MCF 10A (cell line): Measurements from ENCODE around the gene PYY. TPM values are rescaled to one million over a fixed set of nuclear protein-coding genes. Genes with fewer than 3 reads are reported as not detected.

ENCODE experiments used
- BruUV-seq: library from RNA; stranded (reverse); fragments of 400-500 nt; replicated peaks from 2 replicates; lab custom pipeline; 2021; lab: Mats Ljungman, UMichigan
- CTCF ChIA-PET: fragments of 300-600 bp; sonication (Branson Sonifier 250); formaldehyde crosslinking; extraction: SDS; loops from one replicate; lab custom pipeline; 2021; ENCODE audit warnings: antibody characterized with exemption, inconsistent platforms; lab: Yijun Ruan, JAX
- POLR2A ChIA-PET: fragments of 300-600, 350-650 bp; sonication (Branson Sonifier 250); formaldehyde crosslinking; extraction: SDS; loops from one replicate; lab custom pipeline; 2020; ENCODE audit warnings: antibody characterized with exemption, inconsistent platforms; lab: Yijun Ruan, JAX
- DNase-seq: peaks from one replicate; pipeline ENCODE4 v3.0.0-alpha.2; 2018; ENCODE audit not compliant: unreplicated experiment
- H3K27ac Mint-ChIP-seq: one replicate; pipeline ENCODE4 v1.8.0; 2022; ENCODE audit warnings: mild to moderate bottlenecking, low read depth, mixed read lengths; ENCODE audit not compliant: unreplicated experiment
- H3K27me3 Mint-ChIP-seq: one replicate; pipeline ENCODE4 v1.8.0; 2022; ENCODE audit warnings: mixed read lengths; ENCODE audit not compliant: insufficient read depth, unreplicated experiment
- H3K36me3 Mint-ChIP-seq: one replicate; pipeline ENCODE4 v1.8.0; 2022; ENCODE audit warnings: mild to moderate bottlenecking, moderate library complexity, mixed read lengths; ENCODE audit not compliant: insufficient read depth, unreplicated experiment
- H3K4me1 Mint-ChIP-seq: one replicate; pipeline ENCODE4 v1.8.0; 2022; ENCODE audit warnings: mixed read lengths; ENCODE audit not compliant: insufficient read depth, unreplicated experiment
- H3K4me3 Mint-ChIP-seq: one replicate; pipeline ENCODE4 v1.8.0; 2022; ENCODE audit warnings: mild to moderate bottlenecking, moderate library complexity, mixed read lengths; ENCODE audit not compliant: unreplicated experiment
- H3K9me3 Mint-ChIP-seq: one replicate; pipeline ENCODE4 v1.8.0; 2022; ENCODE audit warnings: mixed read lengths; ENCODE audit not compliant: unreplicated experiment
- intact Hi-C: fragments of 100-400 bp; cut with micrococcal nuclease; formaldehyde crosslinking; loops from 2 replicates; pipeline ENCODE4 v1.14.1; 2022
- total RNA-seq: library from RNA; stranded (reverse); gene quantifications from 2 replicates; pipeline ENCODE4 v1.2.3, GENCODE V29; 2022
- TF ChIP-seq, protein P1 (sequence below): fragments of 200-600 bp; IDR thresholded peaks from one replicate; pipeline ENCODE4 v1.8.0; 2022; ENCODE audit warnings: antibody characterized with exemption, mild to moderate bottlenecking; ENCODE audit not compliant: unreplicated experiment

PYY gene
- total RNA-seq, 1 experiment from 2014 or later = not detected

DNA sequence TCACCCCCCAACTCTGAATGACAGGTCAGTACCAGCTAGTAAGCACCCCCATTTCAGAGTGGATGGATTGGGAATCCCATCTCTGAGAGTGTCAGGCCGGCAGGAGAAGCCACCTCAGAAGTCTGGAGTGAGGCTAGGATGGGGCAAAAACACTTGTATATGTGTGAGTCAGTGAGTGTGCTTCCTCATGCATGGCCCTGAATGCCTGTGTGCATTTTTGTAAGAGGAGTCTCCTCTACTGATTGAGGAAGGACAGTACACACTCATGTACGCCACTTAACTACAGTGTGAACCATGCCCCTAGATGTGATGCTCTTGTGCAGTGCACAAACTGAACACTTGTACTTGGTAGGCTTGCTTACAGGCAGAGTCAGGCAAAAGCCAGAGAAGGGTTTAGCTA lies 28.4 kb upstream of the PYY start:
- intact Hi-C loops = no loop called here
- Mint-ChIP-seq H3K9me3 (no peaks in the 10 kb centered on the region), H3K27me3 (peaks cover 47% of the 10 kb centered on the region), H3K36me3 (no peaks in the 10 kb centered on the region), H3K4me1 (no peaks in the 10 kb centered on the region), H3K27ac (no peak overlapping the region), H3K4me3 (no peak overlapping the region)
- ChIA-PET POLR2A (interaction anchor here (0.5 kb wide), 1 partner anchor 38 kb away, joined by 3 read pairs; no protein-coding TSS in a partner anchor), CTCF (interaction anchor here (0.7 to 1.6 kb wide), 3 partner anchors 12 to 104 kb away, joined by 3 to 4 read pairs (median 3); no protein-coding TSS in a partner anchor)
- BruUV-seq = no TSS peak
- TF ChIP-seq, protein P1, sequence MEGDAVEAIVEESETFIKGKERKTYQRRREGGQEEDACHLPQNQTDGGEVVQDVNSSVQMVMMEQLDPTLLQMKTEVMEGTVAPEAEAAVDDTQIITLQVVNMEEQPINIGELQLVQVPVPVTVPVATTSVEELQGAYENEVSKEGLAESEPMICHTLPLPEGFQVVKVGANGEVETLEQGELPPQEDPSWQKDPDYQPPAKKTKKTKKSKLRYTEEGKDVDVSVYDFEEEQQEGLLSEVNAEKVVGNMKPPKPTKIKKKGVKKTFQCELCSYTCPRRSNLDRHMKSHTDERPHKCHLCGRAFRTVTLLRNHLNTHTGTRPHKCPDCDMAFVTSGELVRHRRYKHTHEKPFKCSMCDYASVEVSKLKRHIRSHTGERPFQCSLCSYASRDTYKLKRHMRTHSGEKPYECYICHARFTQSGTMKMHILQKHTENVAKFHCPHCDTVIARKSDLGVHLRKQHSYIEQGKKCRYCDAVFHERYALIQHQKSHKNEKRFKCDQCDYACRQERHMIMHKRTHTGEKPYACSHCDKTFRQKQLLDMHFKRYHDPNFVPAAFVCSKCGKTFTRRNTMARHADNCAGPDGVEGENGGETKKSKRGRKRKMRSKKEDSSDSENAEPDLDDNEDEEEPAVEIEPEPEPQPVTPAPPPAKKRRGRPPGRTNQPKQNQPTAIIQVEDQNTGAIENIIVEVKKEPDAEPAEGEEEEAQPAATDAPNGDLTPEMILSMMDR = no peak
- no peak for DNase-seq

DNA sequence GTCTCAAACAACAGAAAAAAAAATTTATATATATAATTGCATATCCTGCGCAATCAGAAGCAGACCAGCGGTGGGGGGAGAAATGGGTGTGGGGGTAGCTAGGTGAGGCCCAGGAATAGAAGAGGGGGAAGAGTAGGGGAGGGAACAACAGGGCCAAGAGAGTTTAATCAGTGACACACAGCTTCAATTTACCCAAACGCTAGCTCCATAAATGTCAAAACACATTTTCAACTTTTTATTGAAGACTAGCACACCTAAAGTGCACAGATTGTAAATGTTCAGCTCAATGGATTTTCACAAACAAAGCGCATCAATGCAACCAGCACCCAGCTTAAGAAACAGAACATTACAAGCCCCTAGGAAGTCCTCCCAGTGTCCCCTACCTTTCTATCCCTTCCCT lies 25.9 kb upstream of the PYY start:
- H3K27me3 Mint-ChIP-seq = peaks cover 49% of the 10 kb centered on the region
- TF ChIP-seq, protein P1 = no peak
- no peak for DNase-seq
- H3K36me3 Mint-ChIP-seq = no peaks in the 10 kb centered on the region
- intact Hi-C loops = no loop called here
- H3K27ac Mint-ChIP-seq = no peak overlapping the region
- no TSS peak for BruUV-seq
- ChIA-PET POLR2A (no interaction called here), CTCF (interaction anchor here (0.6 to 2.3 kb wide), 5 partner anchors 15 to 594 kb away, joined by 3 to 6 read pairs (median 4); no protein-coding TSS in a partner anchor)
- H3K4me1 Mint-ChIP-seq = no peaks in the 10 kb centered on the region
- no peaks in the 10 kb centered on the region for H3K9me3 Mint-ChIP-seq
- no peak overlapping the region for H3K4me3 Mint-ChIP-seq

DNA sequence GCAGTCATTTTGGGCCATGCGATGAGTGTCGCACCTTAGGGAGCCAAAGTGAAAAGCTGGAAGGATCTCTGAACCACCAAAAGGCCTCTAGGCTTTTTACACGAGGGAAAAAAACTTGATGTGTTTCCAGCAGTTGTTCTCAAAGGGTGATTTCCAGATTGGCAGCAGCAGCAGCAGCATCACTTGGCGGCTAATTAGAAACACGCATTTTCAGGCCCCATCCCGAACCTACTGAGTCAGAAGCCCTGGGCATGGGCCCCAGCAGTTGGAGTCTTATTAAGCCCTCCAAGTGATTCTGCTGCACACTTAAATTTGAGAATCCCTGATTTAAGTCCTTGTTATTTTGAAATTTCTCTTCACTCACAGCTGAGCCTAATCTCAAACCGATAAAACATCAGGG lies 25.3 kb upstream of the PYY start:
- CTCF ChIA-PET = interaction anchor here (0.6 to 2.3 kb wide), 4 partner anchors 35 to 595 kb away, joined by 3 to 6 read pairs (median 4); no protein-coding TSS in a partner anchor
- Mint-ChIP-seq H3K36me3 (no peaks in the 10 kb centered on the region), H3K27ac (no peak overlapping the region), H3K9me3 (no peaks in the 10 kb centered on the region), H3K4me3 (no peak overlapping the region), H3K27me3 (peaks cover 49% of the 10 kb centered on the region), H3K4me1 (no peaks in the 10 kb centered on the region)
- DNase-seq = no peak
- POLR2A ChIA-PET = no interaction called here
- intact Hi-C loops = no loop called here
- TF ChIP-seq, protein P1 = no peak
- BruUV-seq = no TSS peak

DNA sequence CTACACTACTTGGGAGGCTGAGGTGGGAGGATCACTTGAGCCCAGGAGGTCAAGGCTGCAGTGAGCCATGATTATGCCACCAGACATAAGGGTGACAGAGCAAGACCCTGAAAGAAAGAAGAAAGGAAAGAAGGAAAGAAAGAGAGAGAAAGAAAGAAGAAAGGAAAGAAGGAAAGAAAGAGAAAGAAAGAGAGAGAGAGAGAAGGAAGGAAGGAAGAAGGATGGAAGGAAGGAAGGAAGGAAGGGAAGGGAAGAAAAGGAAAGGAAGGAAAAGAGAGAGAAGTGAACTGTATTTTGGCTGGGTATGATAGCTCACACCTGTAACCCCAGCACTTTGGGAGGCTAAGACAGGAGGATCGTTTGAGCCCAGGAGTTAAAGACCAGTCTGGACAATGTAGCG lies 24.3 kb upstream of the PYY start:
- Mint-ChIP-seq H3K9me3 (no peaks in the 10 kb centered on the region), H3K36me3 (no peaks in the 10 kb centered on the region), H3K27me3 (peaks cover 45% of the 10 kb centered on the region), H3K4me3 (no peak overlapping the region), H3K4me1 (no peaks in the 10 kb centered on the region), H3K27ac (no peak overlapping the region)
- intact Hi-C loops = no loop called here
- BruUV-seq = no TSS peak
- DNase-seq = no peak
- TF ChIP-seq, protein P1 = no peak
- ChIA-PET POLR2A (no interaction called here), CTCF (no interaction called here)
